Astrocyte (in vitro differentiated cells and primary cell): ENCODE results near the gene ANO7. TPM values are rescaled to one million over a fixed set of nuclear protein-coding genes. Genes with fewer than 3 reads are reported as not detected.

ENCODE experiments used
- DNase-seq: peaks from one replicate; pipeline ENCODE4 v3.0.0-alpha.2; 2010; ENCODE audit warnings: low read depth
- FAIRE-seq: peaks from 2 replicates; lab custom pipeline; 2011; peaks lifted over from hg19 to GRCh38; lab: Jason Lieb, UNC
- H2AFZ ChIP-seq: 2 replicates; pipeline ENCODE4 v1.6.0; 2012; ENCODE audit warnings: low read depth, low read length, inconsistent platforms
- H3K27ac ChIP-seq: 2 replicates; pipeline ENCODE4 v1.5.1; 2011; ENCODE audit warnings: low read depth, low read length, inconsistent platforms
- H3K27me3 ChIP-seq: 2 replicates; pipeline ENCODE4 v1.6.0; 2011; ENCODE audit warnings: low read length, inconsistent platforms; ENCODE audit not compliant: insufficient read depth
- H3K36me3 ChIP-seq: 2 replicates; pipeline ENCODE4 v1.5.1; 2011; ENCODE audit warnings: low read length, inconsistent platforms; ENCODE audit not compliant: insufficient read depth
- H3K4me1 ChIP-seq: 2 replicates; pipeline ENCODE4 v1.5.1; 2011; ENCODE audit warnings: low read length, inconsistent platforms; ENCODE audit not compliant: insufficient read depth
- H3K4me2 ChIP-seq: 2 replicates; pipeline ENCODE4 v1.6.0; 2012; ENCODE audit warnings: low read length, inconsistent platforms
- H3K4me3 ChIP-seq: 2 replicates; pipeline ENCODE4 v1.5.1; 2011; ENCODE audit warnings: low read depth, mild to moderate bottlenecking, low read length, inconsistent platforms; ENCODE audit not compliant: insufficient read depth
- H3K79me2 ChIP-seq: 2 replicates; pipeline ENCODE4 v1.6.0; 2012; ENCODE audit warnings: mild to moderate bottlenecking, low read length, inconsistent platforms; ENCODE audit not compliant: insufficient read depth
- H3K9ac ChIP-seq: 2 replicates; pipeline ENCODE4 v1.6.0; 2012; ENCODE audit warnings: mild to moderate bottlenecking, low read length, inconsistent platforms
- H3K9me3 ChIP-seq: 2 replicates; pipeline ENCODE4 v1.5.1; 2012; ENCODE audit warnings: low read depth, mild to moderate bottlenecking, low read length, inconsistent platforms; ENCODE audit not compliant: insufficient read depth
- H4K20me1 ChIP-seq: 2 replicates; pipeline ENCODE4 v1.6.0; 2012; ENCODE audit warnings: low read length, inconsistent platforms; ENCODE audit not compliant: insufficient read depth
- H3K27ac Mint-ChIP-seq: one replicate; pipeline ENCODE4 v1.8.0; 2021; ENCODE audit warnings: mild to moderate bottlenecking, mixed read lengths; ENCODE audit not compliant: unreplicated experiment
- H3K27me3 Mint-ChIP-seq: one replicate; pipeline ENCODE4 v1.8.0; 2021; ENCODE audit warnings: low read depth, mixed read lengths; ENCODE audit not compliant: unreplicated experiment
- H3K36me3 Mint-ChIP-seq: one replicate; pipeline ENCODE4 v1.8.0; 2021; ENCODE audit warnings: low read depth, mixed read lengths; ENCODE audit not compliant: unreplicated experiment
- H3K4me1 Mint-ChIP-seq: one replicate; pipeline ENCODE4 v1.8.0; 2021; ENCODE audit warnings: low read depth, mixed read lengths; ENCODE audit not compliant: unreplicated experiment
- H3K4me3 Mint-ChIP-seq: one replicate; pipeline ENCODE4 v1.8.0; 2021; ENCODE audit warnings: mild to moderate bottlenecking, moderate library complexity, mixed read lengths; ENCODE audit not compliant: unreplicated experiment
- H3K9me3 Mint-ChIP-seq: one replicate; pipeline ENCODE4 v1.8.0; 2021; ENCODE audit warnings: mild to moderate bottlenecking, mixed read lengths; ENCODE audit not compliant: unreplicated experiment
- CTCF ChIP-seq: IDR thresholded peaks from 2 replicates; pipeline ENCODE4 v1.5.1; 2011; ENCODE audit warnings: low read depth, mild to moderate bottlenecking, inconsistent platforms, low read length, moderate library complexity; ENCODE audit not compliant: insufficient read depth
- EZH2 ChIP-seq: IDR thresholded peaks from 2 replicates; pipeline ENCODE4 v1.6.1; 2012; ENCODE audit warnings: mild to moderate bottlenecking, low read length, inconsistent platforms; ENCODE audit not compliant: insufficient read depth
- total RNA-seq: library from RNA; stranded (reverse); gene quantifications from 2 replicates; pipeline ENCODE4 v1.2.1, GENCODE V29; 2021

ANO7 gene
- total RNA-seq, 1 donor from 2014 or later: 7.1 TPM

- Histone ChIP-seq H2AFZ (no peak overlapping the region), H3K79me2 (no peaks in the 10 kb centered on the region), H3K4me3 (no peak overlapping the region), H3K27ac (no peak overlapping the region), H3K9me3 (no peaks in the 10 kb centered on the region), H3K4me1 (no peaks in the 10 kb centered on the region), H3K9ac (no peak overlapping the region), H3K4me2 (no peak overlapping the region), H3K36me3 (no peaks in the 10 kb centered on the region), H3K27me3 (peaks cover 3% of the 10 kb centered on the region), H4K20me1 (no peaks in the 10 kb centered on the region)
- Mint-ChIP-seq H3K4me3 (no peak overlapping the region), H3K9me3 (peaks cover 3% of the 10 kb centered on the region), H3K27ac (no peak overlapping the region), H3K4me1 (peaks cover 3% of the 10 kb centered on the region), H3K36me3 (no peaks in the 10 kb centered on the region), H3K27me3 (peaks cover 13% of the 10 kb centered on the region)
- DNase-seq (no peak), FAIRE-seq (no peak)
- TF ChIP-seq CTCF: no peak
- no peak for TF ChIP-seq EZH2
Observed at GRCh38 chr2:241207641-241208040, 19.2 kb downstream of the ANO7 start.

GRCh38 chr2:241208058-241208457 is 19.6 kb downstream of the ANO7 start:
- peaks cover 3% of the 10 kb centered on the region for H3K27me3 ChIP-seq
- Mint-ChIP-seq H3K27ac (no peak overlapping the region), H3K36me3 (no peaks in the 10 kb centered on the region), H3K9me3 (peaks cover 3% of the 10 kb centered on the region), H3K27me3 (peaks cover 15% of the 10 kb centered on the region), H3K4me3 (no peak overlapping the region), H3K4me1 (peaks cover 3% of the 10 kb centered on the region)
- no peak overlapping the region for H3K9ac ChIP-seq
- no peaks in the 10 kb centered on the region for H3K79me2 ChIP-seq
- no peak for TF ChIP-seq EZH2
- no peak for TF ChIP-seq CTCF
- DNase-seq (no peak), FAIRE-seq (no peak)
- H3K4me3 ChIP-seq: no peak overlapping the region
- no peaks in the 10 kb centered on the region for H3K4me1 ChIP-seq
- H3K4me2 ChIP-seq: no peak overlapping the region
- H3K36me3 ChIP-seq: no peaks in the 10 kb centered on the region
- no peak overlapping the region for H3K27ac ChIP-seq
- H3K9me3 ChIP-seq: no peaks in the 10 kb centered on the region
- H4K20me1 ChIP-seq: no peaks in the 10 kb centered on the region
- H2AFZ ChIP-seq: no peak overlapping the region

GRCh38 chr2:241209271-241209670 is 20.8 kb downstream of the ANO7 start:
- no peak overlapping the region for H3K4me2 ChIP-seq
- H3K27ac ChIP-seq: no peak overlapping the region
- H3K4me3 ChIP-seq: no peak overlapping the region
- H2AFZ ChIP-seq: no peak overlapping the region
- FAIRE-seq (no peak), DNase-seq (no peak)
- H3K9me3 ChIP-seq: no peaks in the 10 kb centered on the region
- H4K20me1 ChIP-seq: no peaks in the 10 kb centered on the region
- Mint-ChIP-seq H3K9me3 (peaks cover 3% of the 10 kb centered on the region), H3K4me3 (no peak overlapping the region), H3K4me1 (peaks cover 3% of the 10 kb centered on the region), H3K27me3 (peaks cover 16% of the 10 kb centered on the region), H3K36me3 (no peaks in the 10 kb centered on the region), H3K27ac (no peak overlapping the region)
- no peaks in the 10 kb centered on the region for H3K4me1 ChIP-seq
- TF ChIP-seq CTCF (no peak), EZH2 (no peak)
- H3K27me3 ChIP-seq: peaks cover 3% of the 10 kb centered on the region
- H3K9ac ChIP-seq: no peak overlapping the region
- no peaks in the 10 kb centered on the region for H3K36me3 ChIP-seq
- no peaks in the 10 kb centered on the region for H3K79me2 ChIP-seq
